Measurements from ENCODE around the gene WDR1. TPM values are rescaled to one million over a fixed set of nuclear protein-coding genes. Genes with fewer than 3 reads are reported as not detected.

Gene WDR1
- total and polyA plus RNA-seq, 10 of the 15 experiments (the other 5 are each of a cell fraction or from before 2014, with no cell fraction given) = 28.5 to 397 (median 290) TPM

DNA sequence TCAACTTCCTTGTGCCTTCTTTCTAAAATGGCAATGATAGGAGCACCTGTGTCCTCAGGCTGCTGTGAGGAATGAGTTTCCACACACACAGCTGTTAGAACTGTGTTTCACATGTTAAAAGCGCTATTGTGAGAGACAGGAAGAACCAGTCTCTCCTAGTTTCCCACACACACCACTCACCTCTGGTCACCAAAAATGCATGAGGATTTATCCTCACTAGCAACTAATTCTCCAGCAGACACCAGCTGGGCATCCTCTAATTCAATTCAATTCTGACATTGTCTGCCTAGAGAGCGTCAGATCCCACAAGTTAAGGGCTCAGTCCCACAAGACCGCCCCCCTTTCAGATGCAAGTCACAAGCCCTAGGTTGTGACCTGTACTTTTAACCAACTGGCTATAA is 66.3 kb downstream of the WDR1 start:
- H3K79me2 ChIP-seq (ENCODE audit: control insufficient read depth, insufficient read depth, low read length) = no peaks in the 10 kb centered on the region
- no peaks in the 10 kb centered on the region for H3K9me3 ChIP-seq (replicated peaks; ENCODE audit: control insufficient read depth, insufficient read depth, low read length)
- H3K27ac ChIP-seq (ENCODE audit: control insufficient read depth, insufficient read depth) = no peak overlapping the region
- intact Hi-C loops (cut with micrococcal nuclease; ENCODE audit: unreplicated experiment) (no loop called here), in situ Hi-C loops (cut with MboI) (no loop called here)
- ChIA-PET RAD21 (ENCODE audit: unreplicated experiment) (no interaction called here), CTCF (no interaction called here), SMC1A (ENCODE audit: uncharacterized antibody, unreplicated experiment) (no interaction called here), POLR2A (no interaction called here)
- H4K20me1 ChIP-seq (ENCODE audit: control insufficient read depth, insufficient read depth) = no peaks in the 10 kb centered on the region
- no peaks in the 10 kb centered on the region for H3K27me3 ChIP-seq (replicated peaks in 1 of 2; ENCODE audit: control insufficient read depth in 2 of 2, insufficient read depth in 2 of 2, low read length in 1 of 2)
- TF ChIP-seq RELA (IDR thresholded peaks at IDR 0.05; ENCODE audit: borderline replicate concordance, partially characterized antibody) (no peak), MEF2B (IDR thresholded peaks at IDR 0.05; ENCODE audit: partially characterized antibody, poor library complexity, severe bottlenecking) (no peak), YY1 (IDR thresholded peaks at IDR 0.05; ENCODE audit: low read depth, low read length) (no peak), MEF2A (IDR thresholded peaks at IDR 0.05; ENCODE audit: insufficient read depth, low read depth, low read length) (no peak), POLR2A (IDR thresholded peaks at IDR 0.05; ENCODE audit: low read depth, low read length) (no peak)
- H3K4me1 ChIP-seq (ENCODE audit: control insufficient read depth, insufficient read depth, low read length) = no peaks in the 10 kb centered on the region
- no peak for ATAC-seq
- no peak overlapping the region for H3K4me2 ChIP-seq (ENCODE audit: control insufficient read depth, insufficient read depth)
- 87% methylated on average over 3 of the region's 3 CpGs for WGBS (ENCODE audit: insufficient coverage, insufficient replicate concordance, low lambda C conversion rate, missing lambda C conversion rate)
- DNase-seq (ENCODE audit: low read depth, low spot score) = no peak
- H3K36me3 ChIP-seq (ENCODE audit: control insufficient read depth in 2 of 2, insufficient read depth in 2 of 2, low read length in 1 of 2) = no peaks in the 10 kb centered on the region
- H3K9ac ChIP-seq (ENCODE audit: control insufficient read depth, insufficient read depth, low read length) = no peak overlapping the region
- no TSS peak for BruUV-seq (replicated peaks)
- FAIRE-seq = no peak
- no peak overlapping the region for H3K4me3 ChIP-seq
- no peak overlapping the region for H2AFZ ChIP-seq (ENCODE audit: control insufficient read depth, low read depth, low read length)

DNA sequence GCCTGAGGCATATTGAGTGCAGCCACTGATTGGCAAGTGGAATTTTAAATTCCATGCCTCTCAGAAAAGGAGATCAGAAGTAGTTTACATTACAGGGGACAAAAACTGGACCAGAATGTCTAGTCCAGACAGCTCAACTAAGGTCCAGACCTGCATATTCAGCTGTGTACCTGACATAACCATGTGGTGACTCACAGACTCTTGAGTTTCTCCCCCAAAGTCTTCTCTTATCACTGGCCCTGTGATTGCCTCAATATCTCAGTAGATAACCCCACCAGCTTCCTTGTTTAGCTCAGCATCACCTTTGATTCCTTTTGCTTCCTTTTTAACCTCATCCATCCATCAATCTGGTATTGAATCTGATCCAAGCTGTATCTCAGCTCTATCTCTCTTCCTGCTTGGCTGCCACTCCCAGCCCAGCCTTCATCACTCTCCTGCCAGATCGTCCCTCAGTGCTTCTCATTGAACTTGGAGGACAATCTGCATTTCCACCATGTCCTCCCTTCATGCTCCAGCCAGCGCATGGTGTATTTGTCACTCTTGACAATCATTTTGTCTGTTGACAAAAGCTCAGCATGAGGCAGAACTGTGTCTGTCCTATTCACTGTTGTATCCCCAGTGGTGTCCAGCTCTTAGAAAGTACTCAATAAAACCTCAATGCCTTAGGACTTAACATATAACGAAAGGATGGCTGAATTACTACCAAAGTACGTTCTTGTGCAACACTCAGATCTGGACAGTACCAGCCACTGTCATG is 67.5 kb downstream of the WDR1 start:
- H3K9ac ChIP-seq (ENCODE audit: control insufficient read depth, insufficient read depth, low read length) = no peak overlapping the region
- no peaks in the 10 kb centered on the region for H3K79me2 ChIP-seq (ENCODE audit: control insufficient read depth, insufficient read depth, low read length)
- H4K20me1 ChIP-seq (ENCODE audit: control insufficient read depth, insufficient read depth) = no peaks in the 10 kb centered on the region
- WGBS (ENCODE audit: insufficient coverage, insufficient replicate concordance, low lambda C conversion rate, missing lambda C conversion rate) = 56% methylated on average over 4 of the region's 4 CpGs
- H3K9me3 ChIP-seq (replicated peaks; ENCODE audit: control insufficient read depth, insufficient read depth, low read length) = no peaks in the 10 kb centered on the region
- no peaks in the 10 kb centered on the region for H3K4me1 ChIP-seq (ENCODE audit: control insufficient read depth, insufficient read depth, low read length)
- intact Hi-C loops (cut with micrococcal nuclease; ENCODE audit: unreplicated experiment) = no loop called here
- H3K27ac ChIP-seq (ENCODE audit: control insufficient read depth, insufficient read depth) = no peak overlapping the region
- FAIRE-seq (no peak), DNase-seq (ENCODE audit: low read depth, low spot score) (no peak), ATAC-seq (no peak)
- no peak overlapping the region for H2AFZ ChIP-seq (ENCODE audit: control insufficient read depth, low read depth, low read length)
- in situ Hi-C loops (cut with MboI) = no loop called here
- no peaks in the 10 kb centered on the region for H3K27me3 ChIP-seq (replicated peaks in 1 of 2; ENCODE audit: control insufficient read depth in 2 of 2, insufficient read depth in 2 of 2, low read length in 1 of 2)
- CTCF ChIA-PET = no interaction called here
- no TSS peak for BruUV-seq (replicated peaks)
- RAD21 ChIA-PET (ENCODE audit: unreplicated experiment) = no interaction called here
- no peaks in the 10 kb centered on the region for H3K36me3 ChIP-seq (ENCODE audit: control insufficient read depth in 2 of 2, insufficient read depth in 2 of 2, low read length in 1 of 2)
- SMC1A ChIA-PET (ENCODE audit: uncharacterized antibody, unreplicated experiment) = no interaction called here
- POLR2A ChIA-PET = no interaction called here
- H3K4me2 ChIP-seq (ENCODE audit: control insufficient read depth, insufficient read depth) = no peak overlapping the region
- H3K4me3 ChIP-seq = no peak overlapping the region
- TF ChIP-seq SREBF1 (IDR thresholded peaks at IDR 0.05; ENCODE audit: low read length) (no peak), CBX3 (IDR thresholded peaks at IDR 0.05; ENCODE audit: borderline replicate concordance, low read depth) (no peak), PAX5 (IDR thresholded peaks at IDR 0.05; ENCODE audit: borderline replicate concordance, low read depth, low read length) (no peak), ASH2L (IDR thresholded peaks at IDR 0.05; ENCODE audit: borderline replicate concordance, low read depth) (no peak), ZBED1 (IDR thresholded peaks at IDR 0.05; ENCODE audit: borderline replicate concordance) (no peak), TARDBP (IDR thresholded peaks at IDR 0.05; ENCODE audit: borderline replicate concordance) (no peak)
- TF ChIP-seq, protein P1, sequence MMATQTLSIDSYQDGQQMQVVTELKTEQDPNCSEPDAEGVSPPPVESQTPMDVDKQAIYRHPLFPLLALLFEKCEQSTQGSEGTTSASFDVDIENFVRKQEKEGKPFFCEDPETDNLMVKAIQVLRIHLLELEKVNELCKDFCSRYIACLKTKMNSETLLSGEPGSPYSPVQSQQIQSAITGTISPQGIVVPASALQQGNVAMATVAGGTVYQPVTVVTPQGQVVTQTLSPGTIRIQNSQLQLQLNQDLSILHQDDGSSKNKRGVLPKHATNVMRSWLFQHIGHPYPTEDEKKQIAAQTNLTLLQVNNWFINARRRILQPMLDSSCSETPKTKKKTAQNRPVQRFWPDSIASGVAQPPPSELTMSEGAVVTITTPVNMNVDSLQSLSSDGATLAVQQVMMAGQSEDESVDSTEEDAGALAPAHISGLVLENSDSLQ (IDR thresholded peaks at IDR 0.05) = no peak
- TF ChIP-seq, protein P2, sequence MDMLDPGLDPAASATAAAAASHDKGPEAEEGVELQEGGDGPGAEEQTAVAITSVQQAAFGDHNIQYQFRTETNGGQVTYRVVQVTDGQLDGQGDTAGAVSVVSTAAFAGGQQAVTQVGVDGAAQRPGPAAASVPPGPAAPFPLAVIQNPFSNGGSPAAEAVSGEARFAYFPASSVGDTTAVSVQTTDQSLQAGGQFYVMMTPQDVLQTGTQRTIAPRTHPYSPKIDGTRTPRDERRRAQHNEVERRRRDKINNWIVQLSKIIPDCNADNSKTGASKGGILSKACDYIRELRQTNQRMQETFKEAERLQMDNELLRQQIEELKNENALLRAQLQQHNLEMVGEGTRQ (IDR thresholded peaks at IDR 0.05; ENCODE audit: borderline replicate concordance, low read depth, low read length) = no peak
- TF ChIP-seq, protein P3, sequence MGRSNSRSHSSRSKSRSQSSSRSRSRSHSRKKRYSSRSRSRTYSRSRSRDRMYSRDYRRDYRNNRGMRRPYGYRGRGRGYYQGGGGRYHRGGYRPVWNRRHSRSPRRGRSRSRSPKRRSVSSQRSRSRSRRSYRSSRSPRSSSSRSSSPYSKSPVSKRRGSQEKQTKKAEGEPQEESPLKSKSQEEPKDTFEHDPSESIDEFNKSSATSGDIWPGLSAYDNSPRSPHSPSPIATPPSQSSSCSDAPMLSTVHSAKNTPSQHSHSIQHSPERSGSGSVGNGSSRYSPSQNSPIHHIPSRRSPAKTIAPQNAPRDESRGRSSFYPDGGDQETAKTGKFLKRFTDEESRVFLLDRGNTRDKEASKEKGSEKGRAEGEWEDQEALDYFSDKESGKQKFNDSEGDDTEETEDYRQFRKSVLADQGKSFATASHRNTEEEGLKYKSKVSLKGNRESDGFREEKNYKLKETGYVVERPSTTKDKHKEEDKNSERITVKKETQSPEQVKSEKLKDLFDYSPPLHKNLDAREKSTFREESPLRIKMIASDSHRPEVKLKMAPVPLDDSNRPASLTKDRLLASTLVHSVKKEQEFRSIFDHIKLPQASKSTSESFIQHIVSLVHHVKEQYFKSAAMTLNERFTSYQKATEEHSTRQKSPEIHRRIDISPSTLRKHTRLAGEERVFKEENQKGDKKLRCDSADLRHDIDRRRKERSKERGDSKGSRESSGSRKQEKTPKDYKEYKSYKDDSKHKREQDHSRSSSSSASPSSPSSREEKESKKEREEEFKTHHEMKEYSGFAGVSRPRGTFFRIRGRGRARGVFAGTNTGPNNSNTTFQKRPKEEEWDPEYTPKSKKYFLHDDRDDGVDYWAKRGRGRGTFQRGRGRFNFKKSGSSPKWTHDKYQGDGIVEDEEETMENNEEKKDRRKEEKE (IDR thresholded peaks at IDR 0.05) = no peak

All from GM12878 (cell line).